Left kidney (tissue), 2 donors: ENCODE results near the gene P4HA1. TPM values are rescaled to one million over a fixed set of nuclear protein-coding genes. Genes with fewer than 3 reads are reported as not detected.
A peak's percentile ranks its signal among the peaks of the same experiment; 100 is the strongest.

Source experiments
- DNase-seq: peaks from one replicate; pipeline ENCODE4 v3.0.0-alpha.2; 2013
- polyA plus RNA-seq: library from polyadenylated mRNA; unstranded; fragments of 120-200 nt; gene quantifications from one replicate; pipeline ENCODE4 v1.2.1, GENCODE V29; 2013; ENCODE audit not compliant: insufficient read length

The P4HA1 gene
- polyA plus RNA-seq, 1 donor = 95.2 TPM

- peak; percentile 80 for DNase-seq
Observed at GRCh38 chr10:73095481-73096021, 1.1 kb downstream of the P4HA1 start.

GRCh38 chr10:73094986-73095480, 1.6 kb downstream of the P4HA1 start:
- no peak for DNase-seq

DNA sequence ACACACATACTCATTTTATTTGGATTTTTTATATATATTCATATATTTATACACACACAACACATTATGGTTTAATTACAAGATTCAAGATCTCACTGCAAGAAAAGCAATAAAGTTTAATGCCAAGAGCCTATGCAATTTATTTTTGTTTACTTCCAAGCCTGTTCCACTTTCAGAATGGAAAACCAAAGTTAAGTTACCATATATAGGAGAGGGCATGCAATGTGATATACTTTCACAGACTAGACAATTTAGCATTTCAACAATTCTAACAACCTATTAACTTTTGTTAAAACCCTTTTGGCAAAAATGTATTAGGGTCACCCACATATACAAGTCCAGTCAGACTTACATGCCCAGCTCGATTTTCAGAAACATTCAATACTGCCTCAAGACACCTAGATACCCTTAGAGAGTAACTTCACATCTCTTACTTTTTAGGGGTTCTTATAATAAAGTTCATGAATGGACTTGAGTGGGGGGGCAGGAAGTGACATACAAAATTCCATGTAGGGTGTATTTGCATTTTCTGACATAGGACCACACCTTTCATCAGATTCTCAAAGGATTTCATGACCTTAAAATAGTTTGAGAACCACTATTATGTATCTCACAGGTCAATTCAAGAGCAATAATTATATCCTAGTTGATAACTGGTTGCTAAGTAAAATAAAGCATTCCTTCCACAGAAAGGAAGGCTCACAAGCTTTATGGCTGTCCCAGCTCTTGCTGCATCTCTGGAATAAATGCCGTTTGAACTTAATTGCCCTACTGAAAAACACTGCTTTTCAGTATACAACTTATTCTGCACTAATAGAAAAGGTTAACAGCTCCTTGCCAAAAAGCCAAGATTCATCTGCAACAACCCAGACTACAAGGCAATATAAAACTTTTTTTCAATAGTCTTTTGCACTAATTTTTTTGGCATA, 2.5 kb downstream of the P4HA1 start:
- no peak for DNase-seq

DNA sequence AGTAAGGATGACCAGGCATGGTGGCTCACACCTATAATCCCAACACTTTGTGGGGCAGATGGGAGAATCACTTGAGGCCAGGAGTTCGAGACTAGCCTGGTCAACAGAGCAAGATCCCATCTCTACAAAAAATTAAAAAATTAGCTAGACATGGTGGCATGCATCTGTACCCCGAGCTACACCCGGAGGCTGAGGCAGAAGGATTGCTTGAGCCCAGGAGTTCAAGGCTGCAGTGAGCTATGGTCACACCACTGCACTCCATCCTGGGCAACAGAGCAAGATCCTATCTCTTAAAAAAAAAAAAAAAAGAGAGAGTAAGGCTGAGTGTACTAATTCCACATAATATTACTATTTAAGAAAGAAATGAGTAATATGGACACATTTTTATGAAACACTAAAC, 3.8 kb downstream of the P4HA1 start:
- no peak for DNase-seq

GRCh38 chr10:73088304-73088703, 8.4 kb downstream of the P4HA1 start:
- no peak for DNase-seq

- no peak for DNase-seq
Observed at GRCh38 chr10:73086816-73087215, 9.8 kb downstream of the P4HA1 start.

DNA sequence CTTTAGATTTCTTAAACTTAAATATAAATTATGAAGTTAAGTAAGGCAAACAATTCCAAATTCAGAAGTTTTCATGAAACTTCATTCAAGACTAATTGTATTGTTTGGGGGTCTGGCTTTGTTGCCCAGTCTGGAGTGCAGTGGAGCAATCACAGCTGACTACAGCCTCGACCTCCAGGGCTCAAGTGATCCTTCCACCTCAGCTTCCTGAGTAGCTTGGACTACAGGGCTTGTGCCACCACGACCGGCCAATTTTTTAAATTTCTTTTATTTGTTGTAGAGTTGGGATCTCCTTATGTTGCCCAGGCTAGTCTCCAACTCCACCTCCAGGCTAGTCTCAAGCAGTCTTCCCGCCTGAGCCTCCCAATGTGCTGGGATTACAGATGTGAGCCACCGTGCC, 12.5 kb downstream of the P4HA1 start:
- DNase-seq = no peak

DNA sequence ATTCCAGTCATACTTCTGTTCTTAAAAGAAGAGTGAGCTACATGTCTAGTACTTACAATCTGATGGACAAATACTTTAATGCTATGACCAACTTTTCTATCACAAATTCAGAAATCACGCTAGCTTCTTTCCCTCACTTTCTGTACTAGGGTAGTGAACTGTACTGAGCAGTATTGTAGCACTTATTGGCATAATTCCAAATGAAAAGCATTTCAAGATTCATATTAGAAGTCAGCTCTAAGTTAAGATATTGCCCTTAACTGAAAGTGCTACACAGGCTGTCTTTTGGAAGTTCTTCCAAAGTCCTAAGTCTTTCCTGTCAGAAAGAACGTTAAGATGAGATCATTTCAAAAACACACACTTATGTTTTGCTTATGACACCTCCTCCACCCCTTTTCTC, 13.4 kb downstream of the P4HA1 start:
- no peak for DNase-seq

DNA sequence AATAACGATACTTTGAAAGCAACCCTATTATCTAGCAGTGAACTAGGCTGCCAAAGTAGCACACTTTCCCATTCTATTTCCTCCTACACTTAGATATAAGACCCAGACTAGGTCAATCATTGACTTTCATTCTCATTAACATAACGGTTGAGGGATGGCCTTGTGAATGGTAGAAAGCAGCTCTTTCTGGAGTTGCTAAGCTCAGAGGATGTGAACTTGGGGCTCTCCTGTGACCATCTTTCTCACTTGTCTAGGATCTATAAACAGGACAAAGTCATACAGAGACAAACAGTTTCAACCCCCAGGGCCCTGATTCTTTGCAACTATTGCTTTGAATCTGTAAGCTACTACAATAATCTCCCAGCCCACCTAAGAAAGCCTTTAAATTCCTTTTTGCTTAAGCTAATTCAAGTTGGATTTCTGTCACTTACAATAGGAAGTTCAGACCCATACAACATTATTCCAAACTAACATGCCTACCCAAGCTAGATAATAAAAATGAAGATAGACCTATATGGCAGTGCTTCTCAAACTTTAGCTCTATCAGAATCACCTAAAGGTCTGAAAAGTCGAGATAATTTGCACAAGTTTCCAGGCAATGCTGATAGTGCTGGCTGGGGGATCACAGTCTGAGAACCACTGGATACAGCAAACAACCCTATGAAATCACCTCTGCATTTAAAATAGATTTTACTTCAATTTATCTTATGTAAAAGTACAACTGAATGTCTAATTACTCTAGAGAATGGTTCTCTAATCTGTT, 16.7 kb downstream of the P4HA1 start:
- DNase-seq = no peak

DNA sequence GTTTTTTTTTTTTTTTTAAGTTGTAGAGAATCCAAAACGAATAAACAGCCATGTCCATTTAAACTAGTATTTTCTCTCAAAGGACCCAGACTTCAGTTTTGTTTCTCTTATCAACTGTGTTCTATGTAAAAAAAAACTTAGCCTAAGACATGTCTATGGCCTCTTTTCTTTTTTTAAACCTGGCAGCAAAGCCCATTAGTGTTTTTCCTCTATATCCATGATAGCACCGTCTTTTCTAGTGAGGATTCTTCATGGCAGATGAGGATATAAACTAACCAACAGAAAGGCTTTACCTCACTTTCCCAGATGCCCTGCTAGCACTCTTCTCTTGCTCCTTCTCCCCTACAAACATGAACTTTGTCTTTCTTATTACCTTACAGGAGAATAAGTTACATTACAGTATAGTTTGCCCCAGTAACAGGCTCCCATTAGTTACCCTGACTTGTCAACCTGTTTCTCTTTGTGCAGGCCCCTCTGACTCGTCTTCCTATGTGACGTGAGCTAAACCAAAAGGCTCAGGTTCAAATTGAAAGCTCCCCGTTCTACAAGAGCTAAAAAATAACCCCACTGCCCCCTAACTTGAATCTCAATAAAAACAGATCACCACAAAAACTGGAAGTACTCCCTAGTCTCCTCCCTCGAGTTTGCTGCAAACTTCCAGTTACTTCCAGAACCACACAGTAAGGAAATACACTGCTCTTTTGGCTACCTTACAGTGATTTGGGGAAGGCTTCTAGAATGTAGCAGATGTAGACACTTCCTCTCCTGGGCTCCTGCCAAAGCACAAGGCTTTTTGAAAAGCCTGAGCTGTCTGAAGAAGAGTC, 20.1 kb downstream of the P4HA1 start:
- DNase-seq = peak; percentile 38

DNA sequence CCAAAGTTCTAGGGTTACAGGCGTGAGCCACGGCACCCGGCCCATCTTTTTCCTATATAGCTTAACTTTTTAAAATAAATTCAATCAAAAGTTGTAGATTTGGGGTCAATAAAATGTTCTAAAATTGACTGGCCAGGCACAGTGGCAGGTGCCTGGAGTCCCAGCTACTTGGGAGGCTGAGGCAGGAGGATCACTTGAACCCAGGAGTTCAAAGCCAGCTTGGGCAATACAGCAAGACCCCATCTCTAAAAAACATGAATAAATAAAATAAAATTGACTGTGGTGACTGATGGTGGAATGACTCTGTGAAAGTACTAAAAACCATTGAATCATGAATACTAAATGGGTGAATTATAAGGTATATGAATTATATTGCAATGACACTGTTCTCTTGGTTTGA, 20.8 kb downstream of the P4HA1 start:
- DNase-seq = no peak

- DNase-seq = no peak
Observed at GRCh38 chr10:73073627-73074026, 23.0 kb downstream of the P4HA1 start.

GRCh38 chr10:73065441-73065840, 31.2 kb downstream of the P4HA1 start:
- DNase-seq = no peak

- DNase-seq = no peak
Observed at GRCh38 chr10:73061743-73062142, 34.9 kb downstream of the P4HA1 start.

- peak; percentile 56 for DNase-seq
Observed at GRCh38 chr10:73060738-73061635, 35.7 kb downstream of the P4HA1 start.

DNA sequence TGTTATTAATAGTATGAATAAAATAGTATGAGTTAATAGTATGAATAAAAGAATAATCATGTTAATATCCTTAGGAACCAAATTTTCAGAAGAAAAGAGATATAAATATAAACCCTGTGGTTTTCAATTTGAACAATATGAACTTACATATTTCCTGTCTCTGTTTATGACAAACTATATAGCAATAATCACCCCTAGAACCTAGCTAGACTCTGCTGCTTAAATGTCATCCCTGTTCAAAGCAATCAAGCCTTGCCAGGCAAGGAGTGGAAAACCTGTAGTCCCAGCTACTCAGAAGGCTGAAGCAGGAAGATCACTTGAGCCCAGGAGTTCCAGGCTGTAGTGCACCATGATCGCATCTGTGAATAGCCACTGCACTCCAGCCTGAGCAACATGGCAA, 36.5 kb downstream of the P4HA1 start:
- DNase-seq = no peak

DNA sequence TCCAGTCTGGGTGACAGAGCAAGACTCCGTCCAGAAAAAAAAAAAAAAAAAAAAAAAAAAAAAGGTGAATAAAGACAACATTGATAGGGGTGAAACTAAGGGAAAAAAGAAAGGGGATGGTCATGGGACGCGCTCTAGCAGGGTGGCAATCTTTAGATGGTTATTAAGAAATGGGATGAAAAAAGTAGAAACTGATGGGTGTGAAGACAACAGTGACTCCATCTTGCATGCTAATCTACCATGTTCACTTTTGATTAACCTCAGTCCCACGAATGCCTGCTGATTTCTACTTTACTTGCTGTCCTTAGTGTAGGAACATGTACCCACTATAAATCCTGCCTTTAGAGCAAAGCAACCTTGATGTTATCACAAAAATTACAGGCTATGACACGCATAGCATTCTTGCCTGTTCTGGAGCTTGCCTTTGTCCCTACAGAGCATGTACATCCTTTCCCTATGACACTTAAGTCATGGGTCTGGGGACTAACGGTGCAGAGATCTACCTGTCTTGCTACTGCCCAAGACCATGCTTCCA, 38.5 kb downstream of the P4HA1 start:
- DNase-seq = no peak

DNA sequence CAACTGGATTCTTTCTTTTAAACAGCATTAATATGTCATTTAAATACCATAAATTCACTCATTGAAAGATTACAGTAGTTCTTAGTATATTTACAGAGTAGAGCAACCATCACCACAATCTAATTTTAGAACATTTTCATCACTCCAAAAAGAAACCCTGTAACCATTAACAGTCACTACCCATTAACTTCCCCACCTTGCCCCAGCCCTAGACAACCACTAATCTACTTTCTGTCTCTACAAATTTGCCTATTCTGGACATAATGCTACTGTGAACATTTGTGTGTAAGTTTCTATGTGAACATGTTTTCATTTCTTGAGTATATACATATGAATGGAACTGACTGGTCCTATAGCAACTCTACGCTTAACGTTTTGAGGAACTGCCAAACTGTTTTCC, 42.4 kb downstream of the P4HA1 start:
- no peak for DNase-seq

DNA sequence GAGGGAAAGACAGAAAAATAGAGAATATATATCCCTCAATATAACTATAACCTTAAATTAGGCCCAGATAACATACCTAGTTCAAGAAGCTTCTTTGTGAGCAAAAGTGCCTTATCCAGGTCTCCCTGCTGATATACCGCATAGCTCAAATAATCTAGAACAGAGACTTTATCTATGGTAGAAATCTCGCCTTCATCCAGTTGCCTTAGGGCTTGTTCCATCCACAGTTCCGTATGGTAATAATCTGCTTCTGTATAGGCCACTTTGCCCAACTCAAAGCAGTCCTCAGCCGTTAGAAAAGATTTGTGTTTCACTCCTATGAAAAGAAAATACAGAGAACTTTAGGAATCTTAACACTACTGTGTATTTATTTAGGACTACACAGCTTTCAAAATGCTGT, 43.4 kb downstream of the P4HA1 start:
- DNase-seq = no peak
